TTC549 (cell line): ENCODE measurements around the gene GRM5.
"Not testable (repeated sequence)": the region's sequence is repeated elsewhere in the genome, so short reads cannot be mapped to it uniquely, and the experiment has no call there.

Experiments used
- FAIRE-seq: peaks from 2 replicates; lab custom pipeline; 2012; peaks lifted over from hg19 to GRCh38; lab: Jason Lieb, UNC

The GRM5 gene

GRCh38 chr11:89065651-89066201, at the start of gene GRM5:
Gene GRM5, minus strand, starts transcription at chr11:89065982. Its CDS starts 18,110 bp downstream, at chr11:89047872.
- not testable (repeated sequence) for FAIRE-seq

DNA sequence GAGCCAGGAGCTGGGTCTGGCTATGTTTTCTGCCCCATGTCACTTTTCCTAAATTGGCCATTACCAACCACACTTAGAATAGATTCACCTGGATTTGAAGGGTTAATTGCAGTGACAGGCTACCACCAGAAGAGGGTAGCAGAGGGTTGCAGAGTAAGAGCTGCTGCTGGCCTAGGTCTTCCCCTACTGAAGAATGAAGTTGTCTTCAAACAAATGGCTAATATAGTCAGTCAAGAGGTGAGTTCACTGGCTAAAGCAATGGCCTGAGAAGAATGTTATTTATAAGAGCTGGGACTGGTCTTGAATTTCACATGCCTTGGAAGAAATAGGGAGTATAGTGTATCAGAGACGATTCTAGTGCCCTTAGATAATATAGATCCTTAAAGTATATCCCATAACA, 32.2 kb upstream of the GRM5 start:
- FAIRE-seq = not testable (repeated sequence)

DNA sequence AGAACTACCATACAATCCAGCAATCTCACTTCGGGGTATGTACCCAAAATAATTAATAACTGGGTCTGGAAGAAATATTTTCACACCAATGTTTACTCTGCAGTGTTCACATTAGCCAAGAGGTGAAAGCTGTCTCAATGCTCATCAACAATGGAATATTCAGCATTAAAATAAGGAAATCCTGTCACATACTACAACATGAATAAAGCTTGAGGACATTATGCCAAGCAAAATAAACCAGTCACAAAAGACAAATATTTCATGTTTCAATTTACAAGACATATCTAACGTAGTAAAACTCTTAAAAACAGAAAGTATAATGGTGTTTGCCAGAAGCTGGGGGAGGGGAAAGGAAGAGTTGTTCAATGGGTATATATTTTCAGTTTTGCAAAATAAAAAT, 28.0 kb upstream of the GRM5 start:
- not testable (repeated sequence) for FAIRE-seq

GRCh38 chr11:89084951-89085350, 19.2 kb upstream of the GRM5 start:
- not testable (repeated sequence) for FAIRE-seq

GRCh38 chr11:89070911-89071310, 5.1 kb upstream of the GRM5 start:
- not testable (repeated sequence) for FAIRE-seq

GRCh38 chr11:89067264-89067663, 1.5 kb upstream of the GRM5 start:
- no peak for FAIRE-seq

GRCh38 chr11:89065066-89065465, 716 bp downstream of the GRM5 start:
- FAIRE-seq = no peak

DNA sequence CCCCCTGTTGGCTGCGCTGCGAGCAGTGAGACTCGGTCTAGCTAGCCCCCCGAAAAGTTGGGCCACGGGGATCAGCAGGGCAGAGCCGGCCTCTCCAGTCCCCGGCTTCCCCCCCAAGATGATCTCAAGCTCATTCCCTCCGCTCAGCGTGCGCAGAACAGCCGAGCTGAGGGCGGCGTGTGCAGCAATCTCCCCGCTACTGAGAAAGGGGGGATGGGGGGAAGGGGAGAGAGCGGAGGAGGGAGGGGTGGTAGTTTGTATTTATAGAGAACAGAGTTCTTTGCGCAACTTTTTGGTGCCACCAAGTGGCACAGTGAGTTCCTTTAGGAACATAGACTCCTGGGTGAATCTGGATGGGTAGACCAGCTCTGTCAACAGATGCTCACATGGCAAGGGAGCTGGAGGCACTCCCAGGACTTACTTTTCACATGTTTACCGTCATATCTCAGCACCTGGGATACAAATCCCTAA, 2.3 kb downstream of the GRM5 start:
- FAIRE-seq = not testable (repeated sequence)

DNA sequence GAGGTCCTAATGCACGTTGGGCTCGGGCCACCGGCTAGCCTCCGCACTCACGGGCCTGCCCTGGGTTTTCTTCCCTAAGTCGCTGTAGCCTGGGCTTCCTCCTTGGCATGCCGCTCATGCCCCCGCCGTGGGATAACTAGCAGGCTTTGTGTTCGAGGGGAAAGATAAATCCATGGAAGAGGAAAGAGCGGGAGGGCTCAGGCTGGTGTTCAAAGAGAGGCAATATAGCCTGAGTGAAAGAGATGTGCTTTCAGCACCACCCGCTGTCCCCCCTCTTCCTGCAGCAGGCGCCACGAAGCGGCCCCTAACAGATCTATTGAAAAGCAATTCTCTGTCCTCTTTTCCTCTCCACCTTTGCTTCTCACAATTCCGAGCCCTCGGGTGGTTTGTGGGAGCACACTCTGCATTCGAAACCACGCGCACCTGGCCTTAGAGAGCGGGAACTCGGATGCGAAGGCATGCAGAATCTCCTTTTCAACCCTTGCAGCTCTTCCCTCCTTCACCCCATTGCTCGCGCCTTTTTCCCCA, 2.9 kb downstream of the GRM5 start:
- FAIRE-seq = not testable (repeated sequence)

- FAIRE-seq = not testable (repeated sequence)
These were observed 3.9 kb downstream of the GRM5 start for GRCh38 chr11:89061839-89062238.

DNA sequence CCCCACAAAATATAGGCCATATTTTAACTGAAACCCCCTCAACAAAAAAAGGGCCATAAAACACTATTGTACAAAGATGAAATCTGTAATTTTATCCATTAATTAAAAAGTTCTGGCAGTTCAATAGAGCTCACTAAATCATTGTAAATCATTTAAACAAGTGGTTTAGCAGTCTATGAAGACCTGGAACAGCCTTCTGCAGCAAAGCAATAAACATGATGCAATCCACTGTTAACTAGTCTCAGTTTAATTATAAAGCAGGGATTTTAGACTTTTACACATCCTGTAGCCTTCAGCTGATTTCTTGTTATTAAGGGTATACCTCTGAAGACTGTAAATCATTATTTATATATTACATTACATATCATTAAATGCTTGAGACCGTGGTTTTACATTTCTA, 8.4 kb downstream of the GRM5 start:
- FAIRE-seq = not testable (repeated sequence)

GRCh38 chr11:89052220-89052619, 13.6 kb downstream of the GRM5 start:
- no peak for FAIRE-seq

DNA sequence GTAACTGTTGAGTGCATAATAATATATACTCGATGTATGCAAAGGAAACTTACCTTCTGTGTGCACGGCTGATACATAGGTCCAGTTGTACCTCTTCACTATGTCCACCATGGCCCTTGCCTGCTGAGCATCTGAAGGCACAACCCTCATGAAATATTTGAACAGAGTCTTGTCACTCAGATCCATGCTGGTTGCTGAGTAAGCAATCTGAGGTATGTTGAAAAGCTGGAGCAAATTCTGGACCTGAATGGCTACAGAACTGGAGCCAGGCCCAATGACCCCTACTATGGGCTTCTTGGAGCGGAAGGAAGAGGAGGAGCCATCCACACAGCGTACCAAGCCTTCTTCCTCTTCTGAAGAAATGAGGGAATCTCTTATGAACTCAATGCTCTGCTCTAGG, 18.6 kb downstream of the GRM5 start:
- not testable (repeated sequence) for FAIRE-seq

DNA sequence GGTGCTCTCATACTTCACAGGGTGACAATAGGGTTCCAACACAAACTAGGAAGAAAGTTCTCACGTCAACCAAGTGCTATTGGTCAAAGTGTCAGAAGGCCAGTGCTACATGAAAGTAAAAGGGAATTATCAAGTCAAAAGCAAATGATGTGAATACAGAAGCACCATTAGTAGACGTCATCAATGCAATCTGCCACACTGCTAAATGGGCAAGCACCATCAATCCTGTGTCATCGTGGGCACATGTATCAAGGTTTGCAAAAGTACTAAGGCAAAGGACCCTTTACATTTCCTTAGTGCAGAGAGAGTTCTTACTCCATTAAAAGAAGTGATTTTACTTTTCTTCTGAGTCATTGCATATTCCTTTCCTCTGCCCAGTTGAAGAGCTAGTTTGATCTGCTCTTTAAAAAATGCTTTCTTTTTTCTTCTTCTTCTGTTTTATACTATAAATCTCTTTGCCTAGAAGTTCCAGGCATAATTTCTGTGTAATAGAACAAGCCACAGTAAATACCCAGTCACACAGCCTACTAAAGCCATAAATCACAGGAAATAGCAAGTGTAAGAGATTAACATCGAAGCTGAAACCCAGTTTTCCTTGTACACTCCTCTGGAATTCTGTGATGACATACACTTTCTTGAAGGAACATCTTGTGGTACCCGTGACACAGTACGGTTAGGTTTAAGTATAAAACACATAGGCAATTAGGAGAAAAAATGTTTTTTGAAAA, 21.8 kb downstream of the GRM5 start:
- not testable (repeated sequence) for FAIRE-seq

DNA sequence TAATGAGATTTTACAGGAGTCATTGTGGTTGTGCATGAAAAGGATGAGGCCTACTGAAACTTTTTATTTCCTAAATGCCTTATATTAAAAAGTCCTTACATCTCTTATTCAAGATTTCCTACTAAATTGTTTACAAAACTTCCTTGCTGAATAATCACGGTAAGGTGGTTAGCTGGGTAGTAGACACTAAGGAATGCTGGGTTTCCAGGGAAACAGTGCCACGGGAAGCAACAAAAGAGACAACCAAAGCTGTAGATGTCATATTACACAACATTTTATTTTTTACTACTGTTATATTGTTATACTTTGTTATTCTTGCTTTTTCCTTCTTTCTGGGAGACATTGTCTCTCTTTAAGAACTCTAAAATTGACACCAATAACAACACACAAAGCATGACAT, 36.1 kb downstream of the GRM5 start:
- FAIRE-seq = not testable (repeated sequence)

DNA sequence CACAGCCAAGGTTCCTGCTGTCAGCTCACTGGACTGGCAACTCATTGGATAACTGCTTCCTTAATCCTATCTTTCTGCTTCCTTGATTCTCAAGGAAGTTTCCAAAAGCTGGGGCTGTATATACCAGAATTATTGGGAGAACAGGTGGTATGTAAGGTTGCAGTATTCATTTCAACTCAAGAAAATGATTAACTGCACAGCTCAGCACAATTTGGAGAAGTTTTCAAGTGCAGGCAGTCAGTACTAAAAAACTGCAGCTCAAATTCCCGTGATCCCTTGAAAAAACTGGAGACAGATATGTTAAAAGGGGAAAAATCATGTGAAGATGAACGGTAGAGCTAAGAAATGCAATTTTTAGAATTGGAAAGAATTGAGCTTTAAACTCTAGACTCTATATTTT, 44.4 kb downstream of the GRM5 start:
- FAIRE-seq = no peak

- FAIRE-seq = not testable (repeated sequence)
These were observed 45.8 kb downstream of the GRM5 start for GRCh38 chr11:89019827-89020547.

- no peak for FAIRE-seq
These were observed 49.6 kb downstream of the GRM5 start for GRCh38 chr11:89016214-89016613.

- no peak for FAIRE-seq
These were observed 50.2 kb downstream of the GRM5 start for GRCh38 chr11:89015614-89016013.

GRCh38 chr11:89000852-89001251, 64.9 kb downstream of the GRM5 start:
- not testable (repeated sequence) for FAIRE-seq

DNA sequence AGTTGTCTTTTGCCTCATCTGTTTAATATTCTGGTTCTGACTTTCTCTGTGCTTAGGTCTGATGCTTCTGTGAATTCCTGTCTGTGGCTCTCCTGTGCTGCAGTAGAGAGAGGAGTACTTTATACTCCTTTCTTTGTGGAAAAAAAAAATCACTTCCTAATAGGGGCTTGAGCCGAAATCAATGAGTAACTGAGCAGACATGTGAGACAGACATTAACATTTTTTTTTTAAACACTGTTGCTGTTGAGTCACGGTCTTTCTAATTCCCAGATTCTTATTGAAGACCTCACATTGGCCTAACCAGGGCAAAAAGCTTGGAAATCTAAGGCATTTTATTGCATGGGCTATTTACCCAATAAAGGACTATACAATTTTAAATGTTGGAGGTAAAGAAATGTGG, 86.1 kb downstream of the GRM5 start:
- FAIRE-seq = no peak

DNA sequence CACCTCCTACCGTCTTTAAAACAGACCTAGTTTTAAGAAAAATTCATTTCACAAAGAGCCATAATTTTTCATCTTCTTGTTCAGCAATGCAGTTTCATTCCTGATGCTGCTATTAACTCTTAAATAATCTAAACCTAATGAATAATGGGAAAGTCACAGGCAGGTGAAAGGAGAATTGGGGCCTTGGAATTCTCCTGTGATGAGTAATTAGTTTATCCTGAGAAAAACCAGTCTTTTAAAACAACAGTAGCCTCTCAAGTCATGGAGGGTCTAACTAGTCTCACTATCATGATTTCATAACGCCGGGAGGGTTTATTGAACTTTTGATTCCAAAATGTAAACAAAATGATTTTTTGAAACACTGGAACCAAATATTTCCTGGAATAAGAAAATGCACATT, 86.8 kb downstream of the GRM5 start:
- not testable (repeated sequence) for FAIRE-seq

DNA sequence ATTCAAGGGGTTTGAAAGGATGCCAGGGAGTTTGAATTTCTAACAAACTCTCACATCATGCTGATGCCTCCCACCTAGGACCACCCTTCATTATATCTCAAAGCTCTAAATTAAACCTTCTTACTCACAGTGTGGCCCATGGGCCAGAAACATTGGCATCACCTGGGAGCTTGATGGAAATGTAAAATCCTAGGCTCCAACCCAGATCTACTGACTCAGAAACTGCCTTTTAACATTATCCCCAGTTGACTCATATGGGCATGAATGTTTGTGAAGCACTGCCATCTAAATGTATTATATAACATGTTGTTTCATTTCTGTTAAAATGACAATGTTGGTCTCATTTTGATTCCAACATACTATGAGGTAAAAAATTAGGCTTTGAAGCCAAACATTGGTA, 90.3 kb downstream of the GRM5 start:
- FAIRE-seq = not testable (repeated sequence)
